NB4 (cell line): Measurements from ENCODE around the gene SEC16A.

Source experiments
- TF ChIP-seq, protein P1 (sequence below): IDR thresholded peaks from one replicate; pipeline ENCODE4 v1.5.1; 2012; ENCODE audit warnings: low read depth, low read length
- TF ChIP-seq, protein P2 (sequence below): IDR thresholded peaks from 2 replicates; pipeline ENCODE4 v1.6.1; 2011; ENCODE audit warnings: low read depth, low read length

DNA sequence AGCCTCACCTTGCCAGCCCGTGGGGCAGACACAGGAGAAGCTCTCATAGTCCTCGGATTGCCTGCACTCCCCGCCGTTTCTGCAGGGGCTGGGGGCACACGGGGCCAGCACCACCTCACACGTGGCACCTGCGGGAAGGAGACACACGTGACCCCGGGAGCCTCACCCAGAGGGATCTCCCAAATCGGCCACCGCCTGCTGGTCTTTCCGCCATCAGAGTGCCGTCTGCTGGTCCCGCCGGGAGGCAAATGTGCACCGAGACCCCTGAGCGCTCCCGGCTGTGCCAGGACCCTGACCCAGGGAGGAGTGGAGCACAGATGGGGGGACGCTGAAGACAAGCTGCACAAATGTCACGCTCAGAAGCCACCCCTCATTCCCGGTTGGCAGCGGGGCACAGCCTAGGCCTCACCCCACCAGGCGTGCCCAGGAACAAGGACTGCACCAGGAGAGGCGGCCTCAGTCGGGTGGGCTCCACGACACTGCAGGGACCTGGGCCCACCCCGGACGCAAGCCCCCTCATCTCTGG, 28.4 kb upstream of the SEC16A start:
- TF ChIP-seq, protein P1, sequence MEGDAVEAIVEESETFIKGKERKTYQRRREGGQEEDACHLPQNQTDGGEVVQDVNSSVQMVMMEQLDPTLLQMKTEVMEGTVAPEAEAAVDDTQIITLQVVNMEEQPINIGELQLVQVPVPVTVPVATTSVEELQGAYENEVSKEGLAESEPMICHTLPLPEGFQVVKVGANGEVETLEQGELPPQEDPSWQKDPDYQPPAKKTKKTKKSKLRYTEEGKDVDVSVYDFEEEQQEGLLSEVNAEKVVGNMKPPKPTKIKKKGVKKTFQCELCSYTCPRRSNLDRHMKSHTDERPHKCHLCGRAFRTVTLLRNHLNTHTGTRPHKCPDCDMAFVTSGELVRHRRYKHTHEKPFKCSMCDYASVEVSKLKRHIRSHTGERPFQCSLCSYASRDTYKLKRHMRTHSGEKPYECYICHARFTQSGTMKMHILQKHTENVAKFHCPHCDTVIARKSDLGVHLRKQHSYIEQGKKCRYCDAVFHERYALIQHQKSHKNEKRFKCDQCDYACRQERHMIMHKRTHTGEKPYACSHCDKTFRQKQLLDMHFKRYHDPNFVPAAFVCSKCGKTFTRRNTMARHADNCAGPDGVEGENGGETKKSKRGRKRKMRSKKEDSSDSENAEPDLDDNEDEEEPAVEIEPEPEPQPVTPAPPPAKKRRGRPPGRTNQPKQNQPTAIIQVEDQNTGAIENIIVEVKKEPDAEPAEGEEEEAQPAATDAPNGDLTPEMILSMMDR: no peak
- TF ChIP-seq, protein P2, sequence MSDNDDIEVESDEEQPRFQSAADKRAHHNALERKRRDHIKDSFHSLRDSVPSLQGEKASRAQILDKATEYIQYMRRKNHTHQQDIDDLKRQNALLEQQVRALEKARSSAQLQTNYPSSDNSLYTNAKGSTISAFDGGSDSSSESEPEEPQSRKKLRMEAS: no peak
